HG02884 (cell line): Measurements from ENCODE around the gene SDR42E2.
"Not testable (repeated sequence)": the region's sequence is repeated elsewhere in the genome, so short reads cannot be mapped to it uniquely, and the experiment has no call there.

ENCODE experiments used
- ATAC-seq: cut with Tn5 transposase; IDR thresholded peaks from one replicate; pipeline ENCODE4 v1.9.1; 2021; ENCODE audit warnings: mild to moderate bottlenecking, moderate library complexity; ENCODE audit not compliant: unreplicated experiment

The SDR42E2 gene

DNA sequence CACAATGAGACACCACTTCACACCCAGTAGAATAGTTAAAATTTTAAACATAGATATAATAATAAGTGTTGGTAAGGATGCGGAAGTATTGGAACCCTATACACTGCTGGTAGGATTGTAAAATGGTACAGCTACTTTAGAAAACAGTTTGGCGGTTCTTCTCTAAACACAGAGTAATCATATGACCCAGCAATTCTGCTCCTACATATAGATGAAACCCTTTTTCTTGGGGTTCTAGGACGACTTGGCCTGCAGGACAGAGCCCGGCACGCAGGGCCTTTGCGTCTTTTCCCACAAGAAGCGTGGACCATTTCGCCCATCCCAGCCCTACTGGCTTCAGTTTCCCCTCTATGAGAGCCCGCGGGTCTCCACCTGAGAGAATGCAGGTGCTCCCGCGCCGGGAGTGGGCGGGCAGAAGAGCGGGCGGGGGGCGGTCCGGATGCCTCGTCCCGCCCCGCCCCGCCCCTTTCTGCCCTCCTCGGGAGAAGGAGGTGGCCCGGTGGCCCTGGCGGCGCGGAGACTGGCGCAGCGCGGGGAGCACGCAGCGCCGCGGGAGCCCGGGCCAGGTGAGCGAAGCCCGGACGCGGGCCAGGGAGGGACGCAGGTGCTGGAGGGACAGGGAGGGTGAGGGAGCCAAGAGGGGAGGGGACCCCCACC lies at the start of gene SDR42E2:
Gene SDR42E2, plus strand, starts transcription at position 508 of the 657 bp plus-strand sequence. CDS start 3,077 bp downstream, outside the sequence.
- ATAC-seq, result no peak

DNA sequence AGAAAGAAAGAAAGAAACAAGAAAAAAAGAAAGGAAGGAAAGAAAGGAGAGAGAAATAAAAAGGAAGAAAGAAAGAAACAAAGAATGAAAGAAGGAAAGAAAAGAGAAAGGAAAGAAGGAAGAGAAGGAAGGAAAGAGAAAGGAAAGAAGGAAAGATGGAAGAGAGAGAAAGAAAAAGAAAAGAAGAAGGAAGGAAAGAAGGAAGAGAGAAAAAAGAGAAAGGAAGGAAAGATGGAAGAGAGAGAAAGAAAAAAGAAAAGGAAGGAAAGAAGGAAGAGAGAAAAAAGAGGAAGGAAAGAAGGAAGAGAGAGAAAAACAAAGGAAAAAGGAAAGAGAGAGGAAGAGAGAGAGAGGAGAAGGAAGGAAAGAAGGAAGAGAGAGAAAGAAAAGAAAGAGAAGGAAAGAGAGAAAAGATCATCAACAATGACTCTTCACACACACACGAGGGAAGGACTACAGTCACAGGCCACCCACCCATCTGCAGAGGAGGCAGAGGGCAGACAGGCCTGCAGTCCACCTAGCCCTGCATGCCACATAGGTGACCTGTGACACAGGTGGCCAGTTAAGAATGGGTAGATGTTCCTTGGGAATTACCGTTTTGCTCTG lies 46.1 kb upstream of the SDR42E2 start:
- no peak for ATAC-seq

DNA sequence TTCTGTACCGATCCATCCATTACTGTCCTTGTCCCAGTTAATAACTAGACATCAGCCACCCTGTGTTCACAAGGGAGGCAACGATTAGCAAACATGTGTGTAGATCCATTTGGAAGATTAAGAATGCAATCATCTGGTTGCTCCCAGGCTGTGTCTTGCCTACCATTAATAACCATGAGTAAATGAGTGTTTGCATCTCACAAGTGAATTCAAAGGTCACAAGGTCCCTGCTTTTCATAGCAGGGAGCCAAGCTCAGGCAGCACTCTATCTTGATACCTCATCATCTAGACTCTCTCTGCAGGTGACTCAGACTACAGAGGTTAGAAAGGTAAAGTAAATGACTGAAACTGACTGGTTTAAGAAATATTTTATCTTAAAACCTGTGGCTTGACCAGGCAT lies 44.7 kb upstream of the SDR42E2 start:
- ATAC-seq, result no peak

DNA sequence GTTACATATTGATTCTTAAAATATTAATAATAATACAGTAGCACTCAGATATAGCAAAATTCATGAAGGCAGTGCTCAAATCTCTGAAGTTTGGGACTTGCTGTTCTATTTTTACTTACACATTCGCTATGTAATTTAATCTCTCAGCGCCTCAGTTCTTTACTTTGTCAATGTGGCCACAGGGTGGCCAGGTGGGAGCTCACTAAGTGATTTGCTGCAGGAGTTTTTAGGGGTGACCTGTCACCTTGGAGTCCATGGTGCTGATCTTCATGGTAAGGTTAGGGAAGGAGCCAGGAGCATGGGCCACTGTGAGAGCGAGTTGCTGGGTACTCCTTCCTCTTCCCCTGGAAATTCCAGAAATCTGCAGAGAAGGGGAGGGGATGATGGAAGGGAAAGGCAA lies 41.9 kb upstream of the SDR42E2 start:
- ATAC-seq, result no peak

DNA sequence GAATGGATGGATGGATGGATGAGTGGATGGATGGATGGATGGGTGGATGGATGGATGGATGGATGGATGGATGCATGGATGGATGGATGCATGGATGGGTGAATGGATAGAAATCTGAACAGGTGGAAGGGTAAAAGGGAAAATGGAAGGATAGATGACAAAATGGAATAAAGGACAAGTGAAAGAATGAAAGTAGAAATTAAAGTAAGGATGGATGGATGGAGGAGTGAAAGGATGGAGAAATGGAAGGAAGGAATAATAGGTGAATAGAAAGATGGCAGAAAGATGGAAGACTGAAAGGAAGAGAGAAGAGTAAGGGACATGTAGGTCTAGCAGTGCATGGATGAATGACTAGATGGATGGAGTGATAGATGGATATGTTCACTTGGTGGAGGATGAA lies 40.1 kb upstream of the SDR42E2 start:
- no peak for ATAC-seq

DNA sequence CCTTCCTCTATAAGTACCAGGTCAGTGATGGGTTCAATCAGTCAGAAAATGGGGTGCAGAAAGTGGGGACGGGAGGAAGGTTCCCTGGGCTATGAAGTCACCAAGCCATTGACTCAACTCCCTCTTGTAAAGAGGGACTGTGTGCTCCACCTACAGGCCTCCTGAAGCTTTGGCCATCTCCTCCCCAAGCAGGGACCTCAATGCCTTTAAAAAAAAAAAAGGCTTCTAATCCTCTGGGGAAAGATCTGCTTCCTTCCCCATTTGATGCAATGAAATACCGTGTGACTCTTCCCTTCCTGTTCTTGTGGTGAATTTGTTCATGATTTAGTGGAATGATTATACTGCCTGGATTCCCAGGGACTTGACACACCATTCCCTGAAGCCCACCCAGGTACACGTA lies 39.2 kb upstream of the SDR42E2 start:
- no peak for ATAC-seq

DNA sequence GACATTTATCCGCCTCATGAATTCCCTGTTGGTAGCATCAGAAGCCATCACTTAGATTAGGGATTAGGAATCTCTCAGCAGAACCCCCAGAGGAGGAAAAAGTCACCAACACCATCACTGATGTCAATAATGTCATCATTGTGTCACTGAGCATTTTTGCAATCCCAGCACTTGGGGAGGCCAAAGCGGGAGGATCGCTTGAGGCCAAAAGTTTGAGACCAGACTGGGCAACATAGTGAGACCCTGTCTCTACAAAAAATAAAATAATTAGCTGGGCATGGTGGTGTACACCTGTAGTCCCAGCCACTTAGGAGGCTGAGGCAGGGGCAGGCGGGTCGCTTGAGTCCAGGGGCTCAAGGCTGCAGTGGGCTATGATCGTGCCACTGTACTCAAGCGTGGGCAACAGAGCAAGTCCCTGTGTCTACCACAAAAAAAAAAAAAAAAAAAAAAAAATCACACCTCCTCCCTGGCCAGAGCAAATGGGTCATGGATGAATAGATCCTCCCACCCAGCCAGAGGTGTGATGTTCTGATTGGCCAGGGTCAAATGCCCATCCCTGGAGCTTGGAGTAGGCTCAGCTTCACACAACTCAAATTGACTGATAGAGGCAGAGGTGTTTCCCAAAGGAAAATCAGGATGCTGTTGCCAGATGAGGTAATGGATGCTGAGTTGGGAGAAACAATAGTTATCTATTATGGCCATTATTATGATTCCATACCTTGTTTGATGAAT lies 38.4 kb upstream of the SDR42E2 start:
- no peak for ATAC-seq

DNA sequence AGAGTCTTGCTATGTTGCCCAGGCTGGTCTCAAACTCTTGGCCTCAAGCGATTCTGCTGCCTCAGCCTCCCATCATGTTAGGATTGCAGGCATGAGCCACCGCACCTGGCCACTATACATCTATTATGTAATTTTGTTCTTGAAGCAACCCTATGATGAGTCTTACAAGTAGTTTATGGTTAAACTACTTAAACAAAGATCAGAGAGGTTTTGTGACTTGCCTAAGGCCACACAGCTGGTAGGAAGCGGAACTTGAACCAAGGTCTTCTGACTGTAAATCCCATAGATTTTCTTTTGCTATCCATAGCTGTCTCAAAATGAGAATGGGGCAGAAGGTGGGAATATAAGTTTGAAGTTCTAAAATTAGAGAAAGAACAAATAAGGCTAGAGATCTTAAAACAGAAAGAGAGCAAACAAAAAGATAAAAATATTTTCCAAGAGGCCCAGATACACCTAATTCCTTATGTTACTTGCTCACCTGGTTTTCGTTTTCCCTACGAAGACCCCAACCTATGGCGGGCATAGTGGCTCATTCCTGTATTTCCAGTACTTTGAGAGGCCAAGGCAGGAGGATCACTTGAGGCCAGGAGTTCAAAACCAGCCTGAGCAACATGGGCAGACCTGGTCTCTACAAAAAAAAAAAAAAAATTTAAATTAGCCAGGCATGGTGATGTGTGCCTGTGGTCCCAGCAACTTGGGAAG lies 37.6 kb upstream of the SDR42E2 start:
- no peak for ATAC-seq

DNA sequence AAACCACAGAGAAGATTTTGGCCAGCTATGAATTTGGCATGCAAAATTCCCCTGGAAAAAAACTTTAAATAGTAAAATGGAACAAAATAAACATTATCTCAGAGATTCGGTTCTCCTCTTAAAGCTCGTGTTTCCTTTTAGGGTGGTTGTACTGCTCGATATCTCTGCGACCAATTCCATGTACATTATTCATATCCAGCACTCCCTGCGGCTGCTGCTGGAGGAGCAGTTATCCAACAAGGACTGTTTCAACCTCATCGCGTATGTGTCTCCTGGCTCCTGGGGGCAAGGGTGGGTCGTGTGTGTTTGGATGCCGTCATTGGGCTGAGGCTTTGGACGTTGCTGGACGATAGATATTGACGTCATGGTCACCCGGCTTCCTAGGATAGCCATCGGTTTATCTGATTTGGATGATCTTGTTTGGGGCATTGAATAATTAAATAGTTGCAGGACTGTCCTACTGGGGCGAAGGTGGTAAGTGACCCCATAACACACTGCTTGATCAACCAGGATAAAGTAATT lies 36.2 kb upstream of the SDR42E2 start:
- ATAC-seq, result no peak

DNA sequence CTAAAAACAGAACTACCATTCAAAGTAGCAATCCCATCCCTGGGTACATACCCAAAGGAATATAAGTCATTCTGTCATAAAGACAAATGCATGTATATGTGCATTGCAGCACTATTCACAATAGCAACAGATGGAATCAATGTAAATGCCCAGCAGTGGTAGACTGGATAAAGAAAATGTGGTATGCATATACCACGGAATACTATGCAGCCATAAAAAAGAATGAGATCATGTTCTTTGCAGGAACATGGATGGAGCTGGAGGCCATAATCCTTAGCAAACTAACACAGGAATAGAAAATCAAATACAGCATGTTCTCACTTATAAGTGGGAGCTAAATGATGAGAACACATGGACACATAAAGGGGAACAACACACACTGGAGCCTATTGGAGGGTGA lies 33.8 kb upstream of the SDR42E2 start:
- ATAC-seq, result not testable (repeated sequence)

DNA sequence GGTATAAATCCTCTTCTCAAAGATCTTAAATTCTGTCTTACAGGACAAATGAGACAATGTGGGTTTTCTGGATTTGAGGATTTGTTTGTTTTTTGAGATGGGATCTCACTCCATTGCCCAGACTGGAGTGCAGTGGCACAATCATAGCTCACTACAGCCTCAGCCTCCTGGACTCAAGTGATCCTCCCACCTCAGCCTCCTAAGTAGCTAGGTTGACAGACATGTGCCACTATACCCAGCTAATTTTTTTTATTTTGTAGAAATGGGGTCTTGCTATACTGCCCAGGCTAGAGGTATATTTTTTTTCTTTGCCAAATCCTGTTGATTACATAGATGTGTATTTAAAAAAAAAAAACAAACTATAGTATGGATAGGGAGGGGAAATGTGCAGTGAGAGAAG lies 31.8 kb upstream of the SDR42E2 start:
- ATAC-seq, result no peak

DNA sequence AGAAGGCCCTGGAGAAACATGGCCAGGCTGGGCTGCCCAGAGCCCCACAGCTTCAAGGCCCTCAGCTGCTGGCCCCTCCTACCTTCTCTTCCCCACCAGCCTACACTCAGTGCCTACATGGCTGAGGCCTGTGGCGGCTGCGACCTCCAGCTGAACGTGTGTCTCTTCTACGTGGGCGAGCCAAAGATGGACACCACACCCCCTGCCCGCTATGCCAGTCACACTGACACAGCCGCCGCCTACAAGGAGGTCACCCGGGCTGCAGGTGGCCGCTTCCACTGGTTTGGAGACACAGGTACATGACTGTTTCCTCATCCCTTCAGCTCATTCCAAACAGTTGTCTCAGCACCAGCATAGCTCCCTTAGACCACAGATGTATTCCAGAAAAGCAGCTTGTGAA lies 29.5 kb upstream of the SDR42E2 start:
- ATAC-seq, result no peak

DNA sequence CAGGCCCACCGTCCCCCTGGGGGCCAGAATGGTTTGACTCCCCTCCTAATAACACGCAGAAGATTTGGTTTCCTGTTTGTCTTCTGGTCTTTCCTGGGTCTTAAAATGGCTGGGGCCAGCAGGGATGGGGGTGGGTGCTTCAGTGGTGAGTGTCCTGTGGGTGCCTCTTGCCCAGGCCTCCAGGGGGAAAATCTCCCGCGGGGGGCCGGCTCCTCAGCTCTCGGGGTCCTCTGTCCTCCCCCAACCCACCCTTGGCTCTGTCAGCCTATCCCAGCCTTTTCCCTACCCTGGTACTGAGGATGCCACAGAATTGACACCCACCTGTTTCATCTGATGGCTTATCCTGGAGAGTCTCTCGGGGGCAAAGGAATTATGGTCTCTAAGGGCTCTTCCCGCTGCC lies 23.8 kb upstream of the SDR42E2 start:
- ATAC-seq, result no peak

DNA sequence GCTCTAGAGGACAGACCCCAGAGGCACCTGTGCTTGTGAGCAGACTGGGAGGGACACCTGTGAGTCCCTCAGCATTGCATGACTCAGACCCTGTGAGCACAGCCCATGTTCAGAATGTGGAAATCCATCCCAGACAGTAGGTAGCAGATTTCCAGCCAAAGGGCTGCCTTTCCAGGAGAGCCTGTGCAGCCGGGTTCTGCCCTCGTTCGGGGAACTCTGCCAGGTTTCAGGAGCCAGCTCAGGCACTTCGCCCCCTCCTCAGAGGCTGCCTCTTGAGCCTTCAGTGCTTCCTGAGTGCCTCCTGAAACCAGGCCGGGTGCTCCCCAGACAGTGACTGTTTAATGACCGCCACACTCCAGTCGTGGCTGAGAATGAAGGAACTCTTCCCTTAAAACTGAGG lies 23.3 kb upstream of the SDR42E2 start:
- no peak for ATAC-seq

DNA sequence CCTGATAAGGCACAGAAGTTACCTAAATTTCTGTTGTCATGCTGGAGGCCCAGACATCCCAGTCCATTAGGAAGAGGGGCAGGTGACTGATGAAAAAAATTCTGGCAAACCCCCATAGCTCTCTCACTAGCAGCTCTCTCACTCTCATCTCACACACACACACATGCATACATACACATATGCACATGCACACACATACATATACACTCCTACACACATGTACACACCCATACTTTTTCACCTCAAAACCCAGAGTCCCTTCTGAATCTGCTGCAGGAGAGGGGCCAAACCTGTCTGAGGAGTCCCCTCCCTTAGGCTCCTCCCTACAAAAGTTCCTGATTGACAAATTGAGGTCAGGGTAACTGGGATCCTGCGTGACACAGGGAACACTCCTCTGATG lies 22.6 kb upstream of the SDR42E2 start:
- ATAC-seq, result no peak

DNA sequence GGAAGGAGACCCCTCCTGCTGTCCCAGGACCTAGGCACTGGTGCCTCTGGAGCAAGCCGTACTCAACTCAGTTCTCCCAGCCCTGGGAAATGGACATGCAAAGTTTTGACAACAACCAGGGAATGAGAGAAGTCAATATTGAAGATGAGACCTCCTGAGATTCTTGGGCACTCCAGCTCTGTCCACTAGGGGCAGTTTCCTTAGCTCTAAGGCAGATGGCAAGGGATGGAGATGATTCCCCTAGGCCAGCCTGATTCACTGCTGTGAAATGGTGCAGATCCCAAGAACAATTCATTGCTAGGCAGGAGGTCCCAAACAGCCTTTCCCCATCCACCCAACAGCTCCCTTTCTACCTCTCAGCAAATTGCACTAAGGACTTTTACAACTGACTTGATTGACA lies 20.5 kb upstream of the SDR42E2 start:
- ATAC-seq, result no peak

DNA sequence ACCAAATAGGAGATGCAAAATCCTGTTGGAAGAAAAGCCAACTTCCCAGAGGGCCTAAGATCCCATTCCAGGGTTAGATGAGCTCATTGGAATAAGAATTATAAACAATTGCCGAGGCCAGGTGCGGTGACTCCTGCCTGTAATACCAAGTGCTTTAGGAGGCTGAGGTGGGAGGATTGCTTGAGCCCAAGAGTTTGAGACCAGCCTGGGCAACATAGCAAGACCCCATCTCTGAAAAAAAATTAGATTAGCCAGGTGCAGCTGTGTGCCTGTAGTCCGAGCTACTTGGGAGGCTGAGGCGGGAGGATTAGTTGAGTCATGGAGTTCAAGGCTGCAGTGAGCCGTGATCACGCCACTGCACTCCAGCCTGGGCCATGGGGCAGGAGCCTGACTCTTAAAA lies 17.8 kb upstream of the SDR42E2 start:
- ATAC-seq, result no peak

DNA sequence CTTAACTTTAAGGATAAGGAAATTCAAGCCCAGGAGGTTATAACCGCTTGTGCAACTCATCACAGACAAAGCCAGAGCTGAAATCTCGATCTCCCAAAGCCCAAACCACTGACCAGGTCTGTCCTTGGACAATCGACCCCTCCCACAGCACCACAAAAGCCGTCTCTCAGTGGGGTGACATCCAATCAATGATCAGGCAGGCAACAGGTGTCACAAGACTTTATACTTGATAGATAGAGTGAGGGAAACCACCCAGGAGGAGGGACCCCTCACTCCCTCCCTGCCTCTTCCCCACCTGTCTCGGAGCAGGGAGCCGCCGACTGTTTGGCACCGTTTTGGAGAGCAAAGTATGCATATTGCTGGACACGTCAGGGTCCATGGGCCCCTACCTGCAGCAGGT lies 14.5 kb upstream of the SDR42E2 start:
- no peak for ATAC-seq

DNA sequence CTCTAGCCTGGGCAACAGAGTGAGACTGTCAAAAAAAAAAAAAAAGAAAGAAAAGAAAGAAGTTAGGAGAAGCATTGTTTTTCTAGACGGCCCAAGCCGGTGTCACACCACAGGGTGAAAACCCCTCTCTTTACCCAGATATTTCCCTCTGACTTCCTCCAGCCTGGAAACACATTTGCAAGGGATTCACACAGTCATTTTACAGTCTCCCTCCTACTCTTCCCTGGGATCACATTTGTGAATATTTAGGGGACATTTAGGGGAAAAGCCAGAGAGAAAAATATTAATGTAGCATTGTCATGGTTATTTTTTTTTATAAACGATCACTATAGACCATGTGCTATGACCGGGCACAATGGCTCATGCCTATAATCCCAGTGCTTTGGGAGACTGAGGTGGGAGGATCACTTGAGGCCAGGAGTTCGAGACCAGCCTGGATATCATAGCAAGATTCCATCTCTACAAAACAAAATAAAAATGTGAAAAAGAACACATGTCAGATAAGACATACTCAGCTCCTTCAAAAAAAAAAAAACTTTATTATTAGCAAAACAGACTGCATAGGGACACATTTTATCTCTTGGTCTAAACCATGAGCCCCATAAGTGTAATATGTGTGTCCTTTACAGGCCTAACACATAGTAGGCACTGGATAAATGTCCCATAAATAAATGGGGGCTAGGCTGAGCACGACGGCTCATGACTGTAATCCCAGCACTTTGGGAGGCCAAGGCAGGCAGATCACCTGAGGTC lies 10.9 kb upstream of the SDR42E2 start:
- ATAC-seq, result no peak

DNA sequence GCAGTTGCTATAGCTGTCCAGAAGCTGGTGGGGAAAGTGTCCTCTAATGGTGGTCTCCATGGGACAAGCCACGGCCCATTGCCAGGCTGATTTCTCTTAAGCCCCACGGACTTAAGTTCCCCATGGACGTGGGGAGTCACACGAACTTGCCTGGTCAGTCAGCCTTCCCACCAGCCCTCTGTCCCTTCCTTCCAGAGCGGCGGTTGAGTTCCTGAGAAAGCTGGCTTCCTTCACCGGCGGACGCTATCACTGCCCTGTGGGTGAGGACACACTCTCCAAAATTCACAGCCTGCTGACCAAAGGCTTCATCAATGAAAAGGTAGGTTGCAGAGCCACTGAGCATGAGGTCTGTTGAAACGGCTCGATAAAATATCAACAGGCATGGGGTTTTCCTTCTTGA lies 10.0 kb upstream of the SDR42E2 start:
- no peak for ATAC-seq

DNA sequence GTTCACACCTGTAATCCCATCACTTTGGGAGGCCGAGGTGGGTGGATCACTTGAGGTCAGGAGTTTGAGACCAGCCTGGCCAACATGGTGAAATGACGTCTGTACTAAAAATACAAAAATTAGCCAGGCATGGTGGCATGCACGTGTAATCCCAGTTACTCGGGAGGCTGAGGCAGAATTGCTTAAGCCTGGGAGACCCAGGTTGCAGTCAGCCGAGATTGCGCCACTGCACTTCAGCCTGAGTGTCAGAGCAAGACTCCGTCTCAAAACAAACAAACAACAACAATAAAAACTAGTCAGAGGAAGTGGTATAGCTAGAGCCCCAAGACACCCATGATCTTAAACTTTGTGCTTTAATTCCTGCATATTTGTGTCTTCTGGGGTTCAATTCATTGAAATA lies 9.2 kb upstream of the SDR42E2 start:
- not testable (repeated sequence) for ATAC-seq
